Mucosa of descending colon (tissue), 3 donors: ENCODE measurements around the gene CAPN2. TPM values are rescaled to one million over a fixed set of nuclear protein-coding genes. Genes with fewer than 3 reads are reported as not detected.

Experiments
- ATAC-seq: fragments of 200-7000 bp; cut with Tn5 transposase; one replicate; pipeline ENCODE4 v1.9.1; 2020; ENCODE audit warnings: mild to moderate bottlenecking, moderate library complexity
- DNase-seq, 3 donors: peaks; one replicate each; pipeline ENCODE4 v3.0.0-alpha.2; 2020
- H3K36me3 ChIP-seq: fragments of 200-600 bp; one replicate; pipeline ENCODE4 v1.8.0; 2021; ENCODE audit warnings: low read depth, mild to moderate bottlenecking
- H3K4me1 ChIP-seq: fragments of 200-600 bp; one replicate; pipeline ENCODE4 v1.8.0; 2021; ENCODE audit warnings: low read depth, mild to moderate bottlenecking
- H3K4me3 ChIP-seq: fragments of 200-600 bp; one replicate; pipeline ENCODE4 v1.8.0; 2021; ENCODE audit warnings: mild to moderate bottlenecking
- H3K9me3 ChIP-seq: fragments of 200-600 bp; one replicate; pipeline ENCODE4 v1.8.0; 2021; ENCODE audit warnings: mild to moderate bottlenecking
- intact Hi-C, 2 donors: fragments of 100-400 bp; cut with DNase I in 1 of 2; cut with micrococcal nuclease in 1 of 2; formaldehyde crosslinking; loops; one replicate each; pipeline versions ENCODE4 v1.11.0 to v1.11.1; 2022; cut with DNase I, micrococcal nuclease
- total RNA-seq, 3 donors: library from RNA; stranded (reverse); fragmentation: NEBNext Ultra II Directional in 2 of 3; extraction: Animal tissue kit (Norgen Biotek cat#: 25700) in 2 of 3; gene quantifications; one replicate each; pipeline versions ENCODE4 v1.2.1 to v1.2.4, GENCODE V29; 2021 to 2023
- TF ChIP-seq, protein P1 (sequence below): fragments of 200-600 bp; IDR thresholded peaks from one replicate; pipeline ENCODE4 v1.8.0; 2022; ENCODE audit warnings: antibody characterized with exemption, mild to moderate bottlenecking
- donor health status: DM: no; HTN: no; CAD: no; lungs with moderate emphysema.
- donor health status: DM: no; HTN: no; CAD: no.
- donor health status: DM: no; HTN: yes; CAD: no.

The CAPN2 gene
- total RNA-seq, 3 donors from 2014 or later: 200 to 417 (median 305) TPM

DNA sequence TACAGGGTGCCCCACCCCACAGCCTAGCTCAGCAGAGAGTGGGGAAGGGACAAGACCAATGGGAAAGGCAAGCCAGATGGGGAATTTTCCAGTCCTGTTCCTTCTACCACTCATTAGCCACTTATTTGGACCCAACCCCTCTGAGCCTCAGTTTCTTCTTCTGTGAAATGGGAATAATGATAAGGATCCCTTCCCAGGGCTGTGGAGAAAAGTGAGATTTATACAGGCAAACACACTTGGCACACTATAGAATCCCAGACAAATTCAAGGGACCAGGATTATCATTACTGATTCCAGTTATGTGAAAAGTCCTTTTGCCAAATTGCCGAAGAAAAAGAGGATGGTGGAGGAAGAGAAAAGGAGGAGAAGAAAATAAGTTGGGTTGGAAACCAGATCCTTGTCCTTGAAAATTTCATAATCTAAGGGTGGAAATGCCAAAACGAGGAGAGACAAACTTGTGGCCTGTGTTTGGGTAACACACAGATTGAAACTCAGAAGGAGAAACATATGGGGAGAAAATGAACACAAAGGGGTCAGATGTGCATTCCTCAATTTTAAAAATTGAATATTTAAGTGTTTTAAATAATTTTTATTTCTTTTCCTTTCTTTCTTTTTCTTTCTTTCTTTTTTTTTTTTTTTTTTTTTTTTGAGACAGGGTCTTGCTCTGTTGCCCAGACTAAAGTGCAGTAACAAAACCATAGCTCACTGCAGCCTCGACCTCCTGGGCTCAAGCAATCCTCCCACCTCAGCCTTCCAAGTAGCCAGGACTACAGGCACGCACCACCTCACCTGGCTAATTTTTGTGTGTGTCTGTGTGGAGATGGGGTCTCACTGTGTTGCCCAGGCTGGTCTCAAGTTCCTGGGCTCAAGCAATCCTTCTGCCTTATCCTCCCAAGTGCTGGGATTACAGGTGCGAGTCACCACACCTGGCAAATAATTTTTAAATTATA is 9.6 kb downstream of the CAPN2 start:
- Histone ChIP-seq H3K4me1 (peaks cover 48% of the 10 kb centered on the region), H3K36me3 (no peaks in the 10 kb centered on the region), H3K4me3 (no peak overlapping the region), H3K9me3 (no peaks in the 10 kb centered on the region)
- intact Hi-C loops: no loop called here
- ATAC-seq (no peak), DNase-seq (no peak)
- TF ChIP-seq, protein P1, sequence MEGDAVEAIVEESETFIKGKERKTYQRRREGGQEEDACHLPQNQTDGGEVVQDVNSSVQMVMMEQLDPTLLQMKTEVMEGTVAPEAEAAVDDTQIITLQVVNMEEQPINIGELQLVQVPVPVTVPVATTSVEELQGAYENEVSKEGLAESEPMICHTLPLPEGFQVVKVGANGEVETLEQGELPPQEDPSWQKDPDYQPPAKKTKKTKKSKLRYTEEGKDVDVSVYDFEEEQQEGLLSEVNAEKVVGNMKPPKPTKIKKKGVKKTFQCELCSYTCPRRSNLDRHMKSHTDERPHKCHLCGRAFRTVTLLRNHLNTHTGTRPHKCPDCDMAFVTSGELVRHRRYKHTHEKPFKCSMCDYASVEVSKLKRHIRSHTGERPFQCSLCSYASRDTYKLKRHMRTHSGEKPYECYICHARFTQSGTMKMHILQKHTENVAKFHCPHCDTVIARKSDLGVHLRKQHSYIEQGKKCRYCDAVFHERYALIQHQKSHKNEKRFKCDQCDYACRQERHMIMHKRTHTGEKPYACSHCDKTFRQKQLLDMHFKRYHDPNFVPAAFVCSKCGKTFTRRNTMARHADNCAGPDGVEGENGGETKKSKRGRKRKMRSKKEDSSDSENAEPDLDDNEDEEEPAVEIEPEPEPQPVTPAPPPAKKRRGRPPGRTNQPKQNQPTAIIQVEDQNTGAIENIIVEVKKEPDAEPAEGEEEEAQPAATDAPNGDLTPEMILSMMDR: no peak

DNA sequence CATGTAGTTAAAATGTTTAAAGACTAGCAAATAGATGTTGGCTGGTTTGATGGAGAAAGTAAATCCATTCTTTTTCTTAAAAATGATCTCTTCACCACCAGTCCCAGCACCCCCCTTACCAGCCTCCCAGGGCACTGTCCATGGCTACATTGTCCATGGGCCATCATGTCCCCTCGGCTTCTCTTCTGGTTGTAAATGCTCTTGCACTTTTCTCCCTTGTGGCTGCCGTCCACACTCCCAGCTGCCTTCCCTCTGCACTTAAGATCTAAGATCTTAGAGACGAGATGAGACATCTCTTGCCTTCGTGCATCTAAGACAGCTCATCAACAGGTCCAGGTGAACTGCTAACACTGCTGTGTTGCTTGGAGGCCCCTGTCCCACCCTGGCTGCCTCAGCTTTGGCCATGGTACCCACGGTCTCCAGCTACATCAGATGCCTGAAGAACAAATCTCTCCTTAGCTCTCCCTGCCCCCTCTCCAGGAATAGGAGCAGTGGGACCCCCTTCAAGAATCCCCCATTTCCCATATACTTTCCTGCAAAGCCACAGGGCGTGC is 11.1 kb downstream of the CAPN2 start:
- intact Hi-C loops: no loop called here
- TF ChIP-seq, protein P1: no peak
- ATAC-seq (no peak), DNase-seq (no peak)
- no peaks in the 10 kb centered on the region for H3K36me3 ChIP-seq
- H3K4me3 ChIP-seq: no peak overlapping the region
- H3K4me1 ChIP-seq: peaks cover 39% of the 10 kb centered on the region
- H3K9me3 ChIP-seq: no peaks in the 10 kb centered on the region

DNA sequence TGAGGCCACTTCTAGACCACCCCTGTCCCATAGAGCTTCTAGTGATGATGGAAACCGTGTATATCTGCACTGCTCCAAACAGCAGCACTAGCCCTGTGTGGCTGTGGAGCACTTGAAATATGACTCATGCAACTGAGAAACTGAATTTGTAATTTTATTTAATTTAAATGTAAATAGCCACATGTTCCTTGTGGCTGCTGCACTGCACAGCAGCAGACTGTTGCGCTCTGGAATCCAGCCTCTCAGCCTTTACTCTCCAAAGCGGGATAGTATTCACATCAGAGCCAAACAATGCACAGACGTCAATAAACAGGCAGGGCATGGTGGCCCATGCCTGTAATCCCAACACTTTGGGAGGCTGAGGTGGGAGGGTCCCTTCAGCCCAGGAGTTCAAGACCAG is 12.0 kb downstream of the CAPN2 start:
- Histone ChIP-seq H3K36me3 (no peaks in the 10 kb centered on the region), H3K4me1 (peaks cover 30% of the 10 kb centered on the region), H3K4me3 (no peak overlapping the region), H3K9me3 (no peaks in the 10 kb centered on the region)
- ATAC-seq (no peak), DNase-seq (no peak)
- TF ChIP-seq, protein P1: no peak
- intact Hi-C loops: no loop called here

DNA sequence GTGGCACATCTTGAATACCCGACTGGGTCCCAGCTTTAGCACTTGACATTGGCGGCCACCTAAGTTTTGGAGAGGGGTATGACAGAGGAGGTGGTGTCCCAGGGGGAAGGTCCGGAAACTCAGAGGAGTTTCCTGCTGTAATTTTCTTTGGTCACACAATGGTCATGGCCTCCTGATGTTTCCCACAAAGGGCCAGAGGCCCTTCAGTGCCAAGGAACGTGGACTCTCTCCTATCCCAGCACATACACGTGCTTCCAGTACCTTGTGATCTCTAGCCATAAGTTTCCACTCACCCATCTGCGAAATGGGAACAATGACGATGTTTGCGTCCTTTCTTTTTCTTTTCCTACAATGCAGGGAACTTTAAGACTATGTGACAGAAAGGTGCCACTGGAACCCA is 13.2 kb downstream of the CAPN2 start:
- no peak for DNase-seq
- intact Hi-C loops: no loop called here
- ATAC-seq: no peak
- Histone ChIP-seq H3K36me3 (no peaks in the 10 kb centered on the region), H3K4me3 (no peak overlapping the region), H3K9me3 (no peaks in the 10 kb centered on the region), H3K4me1 (peaks cover 23% of the 10 kb centered on the region)
- TF ChIP-seq, protein P1: no peak

DNA sequence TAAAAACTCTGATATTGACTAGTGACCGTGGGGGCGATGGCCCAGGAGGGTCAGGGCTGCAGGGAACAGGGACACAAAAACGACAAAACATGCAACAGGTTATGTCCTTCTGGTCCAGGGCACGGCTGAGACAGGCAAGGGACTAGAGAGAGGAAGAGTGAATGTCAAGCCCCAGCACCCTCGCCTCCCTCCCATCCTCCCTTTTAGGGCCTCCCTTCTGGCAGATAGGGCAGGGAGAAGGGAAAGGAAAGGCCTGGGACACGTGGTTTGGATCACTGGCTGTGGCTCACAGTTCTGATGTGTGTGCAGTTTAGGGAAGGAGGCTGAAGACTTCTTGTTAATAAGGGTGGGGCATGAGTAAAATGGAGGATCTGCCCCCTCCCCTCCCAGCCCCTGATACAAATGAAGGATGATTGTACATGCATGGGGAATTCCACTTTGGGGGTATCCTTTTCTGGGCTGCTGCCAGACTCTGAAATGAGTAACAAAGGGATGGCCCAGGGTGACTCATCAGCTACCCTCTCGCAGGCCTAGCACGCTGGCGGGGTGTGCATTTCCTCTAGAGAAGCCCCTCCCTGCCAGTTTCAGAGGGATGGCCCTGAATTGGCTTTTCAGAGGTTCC is 14.2 kb downstream of the CAPN2 start:
- Histone ChIP-seq H3K9me3 (no peaks in the 10 kb centered on the region), H3K36me3 (no peaks in the 10 kb centered on the region), H3K4me3 (no peak overlapping the region), H3K4me1 (peaks cover 18% of the 10 kb centered on the region)
- DNase-seq (peak in 2 of 3 donors; percentile 69 to 83), ATAC-seq (peak; percentile 88)
- intact Hi-C loops: no loop called here
- TF ChIP-seq, protein P1: no peak
